Esophagus muscularis mucosa (tissue), 4 donors: ENCODE measurements around the gene SLC26A2. TPM values are rescaled to one million over a fixed set of nuclear protein-coding genes. Genes with fewer than 3 reads are reported as not detected.

Experiments
- DNase-seq: peaks from one replicate; pipeline ENCODE4 v3.0.0-alpha.2; 2017; ENCODE audit errors: extremely low spot score
- H3K27ac ChIP-seq, 4 donors: fragments of 200-600 bp; sonication (generic); replicated peaks in 1 of 4; 1 replicate in 3 of 4; 2 replicates in 1 of 4; pipeline ENCODE4 v1.5.1; 2016 to 2019; ENCODE audit warnings: mild to moderate bottlenecking in 1 of 4
- H3K27me3 ChIP-seq, 4 donors: fragments of 200-600 bp; sonication (generic); one replicate each; pipeline versions ENCODE4 v1.5.1 to v1.6.0; 2016 to 2019
- H3K36me3 ChIP-seq, 4 donors: fragments of 200-600 bp; sonication (generic); one replicate each; pipeline ENCODE4 v1.5.1; 2016 to 2019
- H3K4me1 ChIP-seq, 4 donors: fragments of 200-600 bp; sonication (generic); one replicate each; pipeline ENCODE4 v1.5.1; 2016 to 2019
- H3K4me3 ChIP-seq, 4 donors: fragments of 200-600 bp; sonication (generic); 1 replicate in 2 of 4; 2 replicates in 2 of 4; pipeline ENCODE4 v1.5.1; 2016 to 2019; ENCODE audit warnings: mild to moderate bottlenecking in 4 of 4, moderate library complexity in 1 of 4
- H3K9me3 ChIP-seq, 4 donors: fragments of 200-600 bp; sonication (generic); 1 replicate in 3 of 4; 2 replicates in 1 of 4; pipeline ENCODE4 v1.5.1; 2016 to 2019
- EP300 ChIP-seq: sonication (generic); formaldehyde crosslinking; IDR thresholded peaks from one replicate; pipeline ENCODE4 v1.6.1; 2017; ENCODE audit warnings: antibody characterized with exemption
- POLR2A ChIP-seq: fragments of 450-650 bp; IDR thresholded peaks from one replicate; pipeline ENCODE4 v1.6.1; 2017; ENCODE audit warnings: antibody characterized with exemption, moderate library complexity, mild to moderate bottlenecking, low read depth
- POLR2AphosphoS5 ChIP-seq, 2 donors: sonication (generic); formaldehyde crosslinking; IDR thresholded peaks; one replicate each; pipeline ENCODE4 v1.6.1; 2017; ENCODE audit warnings: antibody characterized with exemption in 2 of 2
- WGBS: methylation state at CpG from one replicate; pipeline ENCODE4 v1.1.5; 2018; 5-methylcytosine and 5-hydroxymethylcytosine counted together
- intact Hi-C: fragments of 100-400 bp; cut with DNase I; formaldehyde crosslinking; loops from one replicate; pipeline ENCODE4 v1.15.1; 2023
- total RNA-seq, 4 donors: library from RNA; depleted of rRNA; stranded (reverse); fragments of >200 nt; gene quantifications; one replicate each; pipeline versions ENCODE4 v1.1.0 to v1.2.1, GENCODE V29; 2016
- TF ChIP-seq, protein P1 (sequence below), 3 experiments: fragments of 200-600 bp in 2 of 3; fragments of 450-650 bp in 1 of 3; sonication (generic) in 2 of 3; IDR thresholded peaks; one replicate each; pipeline ENCODE4 v1.5.1; 2017 to 2019; ENCODE audit warnings: antibody characterized with exemption in 3 of 3, mild to moderate bottlenecking in 2 of 3, moderate library complexity in 1 of 3

Gene SLC26A2
- total RNA-seq, 4 donors from 2014 or later: 7.9 to 9.2 (median 8.0) TPM

DNA sequence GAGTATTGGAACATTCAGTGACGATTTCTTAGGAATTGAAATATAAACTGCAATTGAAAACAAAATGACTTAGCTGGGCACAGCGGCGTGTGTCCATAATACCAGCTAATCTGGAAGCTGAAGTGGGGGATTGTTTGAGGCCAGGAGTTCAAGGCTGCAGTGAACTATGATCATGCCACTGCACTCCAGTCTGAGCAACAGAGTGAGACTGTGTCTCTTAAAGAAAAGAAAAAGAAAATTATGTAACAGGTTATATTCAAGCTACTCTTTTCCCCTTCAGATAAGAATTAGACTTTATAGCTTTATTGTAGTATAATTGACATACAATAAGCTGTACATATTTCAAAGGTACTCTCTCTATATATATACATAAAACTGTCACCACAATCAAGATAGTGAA is 6.4 kb downstream of the SLC26A2 start:
- no peak for TF ChIP-seq EP300
- TF ChIP-seq POLR2A: no peak
- no peak for TF ChIP-seq POLR2AphosphoS5 (IDR thresholded peaks at IDR 0.05)
- TF ChIP-seq, protein P1, sequence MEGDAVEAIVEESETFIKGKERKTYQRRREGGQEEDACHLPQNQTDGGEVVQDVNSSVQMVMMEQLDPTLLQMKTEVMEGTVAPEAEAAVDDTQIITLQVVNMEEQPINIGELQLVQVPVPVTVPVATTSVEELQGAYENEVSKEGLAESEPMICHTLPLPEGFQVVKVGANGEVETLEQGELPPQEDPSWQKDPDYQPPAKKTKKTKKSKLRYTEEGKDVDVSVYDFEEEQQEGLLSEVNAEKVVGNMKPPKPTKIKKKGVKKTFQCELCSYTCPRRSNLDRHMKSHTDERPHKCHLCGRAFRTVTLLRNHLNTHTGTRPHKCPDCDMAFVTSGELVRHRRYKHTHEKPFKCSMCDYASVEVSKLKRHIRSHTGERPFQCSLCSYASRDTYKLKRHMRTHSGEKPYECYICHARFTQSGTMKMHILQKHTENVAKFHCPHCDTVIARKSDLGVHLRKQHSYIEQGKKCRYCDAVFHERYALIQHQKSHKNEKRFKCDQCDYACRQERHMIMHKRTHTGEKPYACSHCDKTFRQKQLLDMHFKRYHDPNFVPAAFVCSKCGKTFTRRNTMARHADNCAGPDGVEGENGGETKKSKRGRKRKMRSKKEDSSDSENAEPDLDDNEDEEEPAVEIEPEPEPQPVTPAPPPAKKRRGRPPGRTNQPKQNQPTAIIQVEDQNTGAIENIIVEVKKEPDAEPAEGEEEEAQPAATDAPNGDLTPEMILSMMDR (IDR thresholded peaks at IDR 0.05): no peak
- Histone ChIP-seq H3K27me3 (no peaks in the 10 kb centered on the region), H3K9me3 (no peaks in the 10 kb centered on the region), H3K27ac (no peak overlapping the region), H3K4me1 (peaks cover 0 to 8% (median under 1%) of the 10 kb centered on the region in 4 donors), H3K4me3 (no peak overlapping the region), H3K36me3 (no peaks in the 10 kb centered on the region)
- intact Hi-C loops: no loop called here
- WGBS: 94% methylated on average over 3 of the region's 3 CpGs
- no peak for DNase-seq

DNA sequence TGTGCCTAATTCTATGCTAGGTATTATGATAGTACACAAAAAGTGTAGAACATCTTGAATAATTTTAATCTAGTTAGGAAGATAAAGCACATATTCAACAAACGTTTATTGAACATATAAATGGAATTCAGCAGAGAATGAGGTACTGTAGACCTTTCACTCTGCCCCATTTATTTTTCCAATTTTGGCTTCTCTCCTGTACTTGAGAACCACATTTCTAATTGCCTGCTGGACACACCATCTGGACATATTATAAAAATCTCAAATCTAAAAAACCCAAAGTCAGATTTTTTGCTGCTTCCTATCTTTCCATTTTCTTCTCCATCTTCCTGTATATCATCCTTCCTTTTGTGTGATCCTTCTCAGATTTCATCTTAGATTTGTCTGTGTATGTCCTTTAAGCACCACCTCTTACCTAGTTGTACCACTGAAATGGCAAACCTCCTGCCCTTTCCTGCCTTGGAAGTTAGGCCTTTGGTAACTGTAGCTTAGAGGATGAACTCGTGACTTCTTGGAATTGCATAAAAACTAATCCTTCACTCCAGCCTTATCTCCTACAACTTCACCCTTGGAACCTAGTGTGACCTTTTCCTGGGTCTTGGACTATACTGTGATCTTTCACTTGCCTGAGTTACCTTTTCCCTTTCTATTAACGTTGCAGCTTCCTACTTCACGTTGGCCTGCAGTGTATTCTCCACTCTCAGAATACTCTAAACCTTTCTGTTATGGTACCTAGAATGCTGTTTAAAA is 8.8 kb downstream of the SLC26A2 start:
- H3K4me3 ChIP-seq: no peak overlapping the region
- intact Hi-C loops: no loop called here
- 94% methylated on average over 4 of the region's 4 CpGs for WGBS

DNA sequence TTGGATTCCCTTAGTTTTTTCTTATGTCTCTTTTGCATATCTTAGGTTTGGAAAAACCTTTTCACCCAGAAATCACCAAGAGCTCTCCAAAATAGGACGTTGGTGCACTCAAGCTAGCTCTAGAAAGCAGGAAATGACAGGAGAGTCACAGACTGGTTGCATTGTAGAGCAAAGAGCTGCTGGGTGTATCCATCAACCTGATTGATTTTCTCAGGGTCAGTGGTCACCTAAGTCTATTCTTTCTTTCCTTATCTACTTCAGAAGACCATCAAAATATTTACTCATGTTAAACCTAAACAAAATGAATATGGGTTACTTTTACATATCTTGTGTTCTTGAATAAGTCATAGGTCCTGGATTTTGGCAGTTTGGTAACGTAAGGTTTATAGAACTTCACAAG is 14.9 kb downstream of the SLC26A2 start:
- TF ChIP-seq POLR2AphosphoS5 (IDR thresholded peaks at IDR 0.05) (no peak), EP300 (no peak), POLR2A (no peak)
- TF ChIP-seq, protein P1 (IDR thresholded peaks at IDR 0.05): no peak
- no peaks in the 10 kb centered on the region for H3K4me1 ChIP-seq
- no peak for DNase-seq
- H3K9me3 ChIP-seq: no peaks in the 10 kb centered on the region
- intact Hi-C loops: no loop called here
- peaks cover 0 to 28% (median 26%) of the 10 kb centered on the region in 4 donors for H3K36me3 ChIP-seq
- no peaks in the 10 kb centered on the region for H3K27me3 ChIP-seq
- H3K4me3 ChIP-seq: no peak overlapping the region
- H3K27ac ChIP-seq: no peak overlapping the region
- WGBS: 63% methylated on average over 2 of the region's 2 CpGs

More for the DNA sequence above, 8.8 kb downstream of the SLC26A2 start:
- Histone ChIP-seq H3K36me3 (no peaks in the 10 kb centered on the region), H3K27ac (no peak overlapping the region), H3K27me3 (no peaks in the 10 kb centered on the region), H3K4me1 (no peaks in the 10 kb centered on the region), H3K9me3 (no peaks in the 10 kb centered on the region)
- TF ChIP-seq EP300: no peak
- TF ChIP-seq, protein P1 (IDR thresholded peaks at IDR 0.05): no peak
- TF ChIP-seq POLR2AphosphoS5 (IDR thresholded peaks at IDR 0.05): no peak
- DNase-seq: no peak

DNA sequence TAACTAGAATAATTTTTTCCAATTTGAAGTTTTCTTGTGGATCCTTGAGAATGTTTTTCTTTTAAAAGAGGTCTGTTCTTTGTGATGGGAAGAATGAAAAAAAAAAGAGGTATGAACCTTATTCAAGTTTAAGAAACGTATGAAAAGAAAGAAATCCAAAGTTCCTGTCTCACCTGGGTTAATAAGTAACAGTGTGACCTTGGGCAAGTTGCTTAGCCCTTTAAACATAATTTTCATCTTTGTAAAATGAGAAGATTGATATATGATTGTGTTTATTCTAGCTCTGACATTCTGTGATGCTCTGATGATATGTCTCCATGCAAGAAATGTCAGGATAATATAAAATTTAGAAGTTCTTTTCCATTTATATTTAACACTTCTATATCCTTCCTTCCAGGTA is 19.3 kb downstream of the SLC26A2 start:
- Histone ChIP-seq H3K27me3 (no peaks in the 10 kb centered on the region), H3K4me3 (no peak overlapping the region), H3K36me3 (peaks cover 0 to 46% (median 36%) of the 10 kb centered on the region in 4 donors), H3K4me1 (no peaks in the 10 kb centered on the region), H3K9me3 (no peaks in the 10 kb centered on the region), H3K27ac (no peak overlapping the region)
- intact Hi-C loops: no loop called here
- 97% methylated on average over 1 of the region's 1 CpG for WGBS
- TF ChIP-seq, protein P1 (IDR thresholded peaks at IDR 0.05): no peak
- no peak for TF ChIP-seq POLR2AphosphoS5 (IDR thresholded peaks at IDR 0.05)
- TF ChIP-seq EP300: no peak
- TF ChIP-seq POLR2A: no peak
- no peak for DNase-seq
